Naive thymus-derived CD4-positive, alpha-beta T cell (primary cell): ENCODE data around the gene WDR87. TPM values are rescaled to one million over a fixed set of nuclear protein-coding genes. Genes with fewer than 3 reads are reported as not detected.

Experiments
- ATAC-seq: fragments of 150-1000 bp; cut with Tn5 transposase; 2 replicates; pipeline ENCODE4 v1.10.0; 2021; ENCODE audit warnings: mild to moderate bottlenecking, moderate library complexity
- CTCF ChIA-PET: fragments of 350-600 bp; sonication (Branson Sonifier 250); formaldehyde crosslinking; loops from one replicate; lab custom pipeline; 2021; ENCODE audit warnings: antibody characterized with exemption; lab: Charles Lee
- POLR2A ChIA-PET: fragments of 350-600 bp; sonication (Branson Sonifier 250); formaldehyde crosslinking; loops from one replicate; lab custom pipeline; 2021; ENCODE audit warnings: antibody characterized with exemption, inconsistent platforms; lab: Charles Lee
- DNase-seq, 9 donors: peaks; one replicate each; pipeline versions ENCODE4 v3.0.0 to v3.0.0-alpha.2; 2020 to 2022; ENCODE audit warnings: mixed read lengths in 1 of 9
- H3K27ac ChIP-seq: one replicate; pipeline ENCODE4 v1.7.0; 2013; ENCODE audit warnings: mild to moderate bottlenecking, low read depth, low read length, moderate library complexity
- H3K27me3 ChIP-seq, 2 donors: one replicate each; pipeline ENCODE4 v1.7.0; 2013; ENCODE audit warnings: low read length in 2 of 2, mild to moderate bottlenecking in 2 of 2, moderate library complexity in 2 of 2; ENCODE audit not compliant: control insufficient read depth in 2 of 2, insufficient read depth in 2 of 2
- H3K36me3 ChIP-seq, 3 experiments: 1 replicate in 2 of 3; 2 replicates in 1 of 3; pipeline ENCODE4 v1.7.0; 2013; ENCODE audit warnings: low read length in 3 of 3, mild to moderate bottlenecking in 3 of 3, moderate library complexity in 1 of 3; ENCODE audit not compliant: insufficient read depth in 3 of 3, control insufficient read depth in 2 of 3
- H3K4me1 ChIP-seq, 2 donors: one replicate each; pipeline ENCODE4 v1.7.0; 2013; ENCODE audit warnings: low read length in 2 of 2, mild to moderate bottlenecking in 2 of 2, moderate library complexity in 1 of 2; ENCODE audit not compliant: control insufficient read depth in 2 of 2, insufficient read depth in 2 of 2
- H3K4me3 ChIP-seq: 2 replicates; pipeline ENCODE4 v1.7.0; 2013; ENCODE audit warnings: mild to moderate bottlenecking, low read length
- H3K9me3 ChIP-seq, 3 experiments: 1 replicate in 2 of 3; 2 replicates in 1 of 3; pipeline ENCODE4 v1.7.0; 2013; ENCODE audit warnings: low read length in 3 of 3; ENCODE audit not compliant: control insufficient read depth in 2 of 3
- H3K27ac Mint-ChIP-seq, 9 donors: one replicate each; pipeline ENCODE4 v1.8.0; 2020 to 2022; ENCODE audit warnings: mixed read lengths in 9 of 9, mild to moderate bottlenecking in 8 of 9, moderate library complexity in 5 of 9, inconsistent platforms in 2 of 9
- H3K27me3 Mint-ChIP-seq, 5 donors: one replicate each; pipeline ENCODE4 v1.8.0; 2021 to 2022; ENCODE audit warnings: mixed read lengths in 5 of 5, mild to moderate bottlenecking in 1 of 5
- H3K36me3 Mint-ChIP-seq, 5 donors: one replicate each; pipeline ENCODE4 v1.8.0; 2020 to 2022; ENCODE audit warnings: mixed read lengths in 5 of 5, mild to moderate bottlenecking in 3 of 5, inconsistent platforms in 1 of 5
- H3K4me1 Mint-ChIP-seq, 7 donors: one replicate each; pipeline ENCODE4 v1.8.0; 2020 to 2022; ENCODE audit warnings: mixed read lengths in 7 of 7, mild to moderate bottlenecking in 3 of 7, inconsistent platforms in 1 of 7
- H3K4me3 Mint-ChIP-seq, 10 donors: one replicate each; pipeline ENCODE4 v1.8.0; 2020 to 2022; ENCODE audit warnings: mild to moderate bottlenecking in 10 of 10, mixed read lengths in 10 of 10, moderate library complexity in 6 of 10, inconsistent platforms in 2 of 10
- H3K9me3 Mint-ChIP-seq, 11 donors: one replicate each; pipeline ENCODE4 v1.8.0; 2020 to 2022; ENCODE audit warnings: mixed read lengths in 11 of 11, mild to moderate bottlenecking in 4 of 11, inconsistent platforms in 1 of 11, moderate library complexity in 1 of 11
- intact Hi-C, 2 donors: fragments of 100-400 bp; cut with micrococcal nuclease; formaldehyde crosslinking; loops; one replicate each; pipeline ENCODE4 v1.15.1; 2023
- polyA plus RNA-seq, 2 donors: library from polyadenylated mRNA; unstranded; fragments of 300-500 nt; fragmentation: Illumina TruSeq; gene quantifications; one replicate each; pipeline ENCODE4 v1.2.3, GENCODE V29; 2021
- total RNA-seq, 6 experiments: library from RNA in 5 of 6; stranded (reverse) in 5 of 6; gene quantifications; 1 replicate in 5 of 6; 2 replicates in 1 of 6; pipeline ENCODE4 v1.2.3 and lab custom pipeline; 2021 to 2026

WDR87 gene
- total and polyA plus RNA-seq, 7 experiments from 2014 or later, result not detected

DNA sequence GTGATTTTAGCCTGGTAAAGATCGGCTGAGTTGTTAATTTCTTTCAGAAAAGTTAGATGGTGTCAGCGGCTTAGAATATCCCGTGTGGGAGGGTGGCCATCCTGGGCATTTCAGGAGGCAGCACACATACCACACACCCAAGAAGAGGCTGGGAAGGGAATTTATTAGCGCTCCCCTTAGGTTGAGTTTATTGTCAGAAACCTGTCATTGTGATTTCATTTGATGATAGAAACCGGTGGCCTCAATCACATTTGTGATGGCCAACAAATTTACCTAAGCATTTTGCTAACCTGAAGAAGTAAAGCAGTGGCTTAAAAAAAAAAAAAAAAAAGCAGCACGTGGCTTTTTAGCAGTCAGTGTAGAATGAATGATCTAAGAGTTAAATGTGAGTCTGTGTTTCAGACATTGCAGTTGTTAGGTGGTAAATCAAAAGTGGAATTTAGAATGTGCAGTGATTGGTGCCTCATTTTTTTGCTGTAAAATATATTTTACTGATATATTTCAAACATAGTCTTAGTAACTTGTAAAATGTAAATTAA is 3.3 kb upstream of the WDR87 start:
- no peak for DNase-seq
- CTCF ChIA-PET, result interaction anchor here (0.7 kb wide), 1 partner anchor 562 kb away, joined by 4 read pairs; no protein-coding TSS in a partner anchor
- no peaks in the 10 kb centered on the region for H3K9me3 Mint-ChIP-seq
- H3K4me1 Mint-ChIP-seq, result peaks cover 31 to 58% (median 53%) of the 10 kb centered on the region in 7 donors
- Histone ChIP-seq H3K4me3 (no peak overlapping the region), H3K27me3 (no peaks in the 10 kb centered on the region), H3K27ac (no peak overlapping the region), H3K36me3 (peaks cover 0 to 4% (median 0%) of the 10 kb centered on the region in 3 experiments), H3K4me1 (peaks cover 6 to 9% of the 10 kb centered on the region in 2 donors), H3K9me3 (no peaks in the 10 kb centered on the region)
- peak overlapping the region in 1 of 9 donors; percentile 55 for H3K27ac Mint-ChIP-seq
- POLR2A ChIA-PET, result no interaction called here
- peak overlapping the region in 1 of 10 donors; percentile 41 for H3K4me3 Mint-ChIP-seq
- H3K27me3 Mint-ChIP-seq, result peaks cover 0 to 2% (median 0%) of the 10 kb centered on the region in 5 donors
- intact Hi-C loops, result loop anchor here (5.0 to 10.0 kb wide), 5 partner anchors 692 to 1792 kb away; partner anchors contain the start of genes TBCB (in 1 of the 2), ZNF383 (in 1 of the 2), ZNF529 (in 1 of the 2) and ZNF567 (in 1 of the 2)
- no peak for ATAC-seq
- peaks cover 0 to 10% (median 1%) of the 10 kb centered on the region in 5 donors for H3K36me3 Mint-ChIP-seq

- Histone ChIP-seq H3K4me1 (peaks cover 6 to 9% of the 10 kb centered on the region in 2 donors), H3K4me3 (peak overlapping the region; percentile 99), H3K27ac (peak overlapping the region; percentile 89), H3K9me3 (no peaks in the 10 kb centered on the region), H3K36me3 (peaks cover 0 to 4% (median 0%) of the 10 kb centered on the region in 3 experiments), H3K27me3 (no peaks in the 10 kb centered on the region)
- Mint-ChIP-seq H3K36me3 (peaks cover 0 to 10% (median 0%) of the 10 kb centered on the region in 5 donors), H3K4me1 (peaks cover 30 to 47% (median 43%) of the 10 kb centered on the region in 7 donors), H3K4me3 (peak overlapping the region; percentile 69 to 95 (median 84)), H3K27ac (peak overlapping the region in 6 of 9 donors; percentile 19 to 85 (median 48)), H3K27me3 (peaks cover 0 to 2% (median 0%) of the 10 kb centered on the region in 5 donors), H3K9me3 (no peaks in the 10 kb centered on the region)
- DNase-seq, result no peak
- POLR2A ChIA-PET, result interaction anchor here (1.2 to 2.9 kb wide), 7 partner anchors 9 to 1022 kb away, joined by 4 to 18 read pairs (median 7); partner anchors contain the start of genes CATSPERG, FAM98C, MRPS12 and PSMD8
- intact Hi-C loops, result loop anchor here (1.0 to 10.0 kb wide), 19 partner anchors 129 to 1791 kb away; partner anchors contain the start of genes CATSPERG (in 2 of the 2), PSMD8 (in 2 of the 2), ZNF527 (in 2 of the 2) and FAM98C (in 1 of the 2)
- CTCF ChIA-PET, result interaction anchor here (1.3 to 1.5 kb wide), 2 partner anchors 11 to 428 kb away, joined by 3 read pairs; partner anchors contain the start of gene CATSPERG
- no peak for ATAC-seq
These were observed 1.5 kb upstream of the WDR87 start for GRCh38 chr19:37907735-37908455.

DNA sequence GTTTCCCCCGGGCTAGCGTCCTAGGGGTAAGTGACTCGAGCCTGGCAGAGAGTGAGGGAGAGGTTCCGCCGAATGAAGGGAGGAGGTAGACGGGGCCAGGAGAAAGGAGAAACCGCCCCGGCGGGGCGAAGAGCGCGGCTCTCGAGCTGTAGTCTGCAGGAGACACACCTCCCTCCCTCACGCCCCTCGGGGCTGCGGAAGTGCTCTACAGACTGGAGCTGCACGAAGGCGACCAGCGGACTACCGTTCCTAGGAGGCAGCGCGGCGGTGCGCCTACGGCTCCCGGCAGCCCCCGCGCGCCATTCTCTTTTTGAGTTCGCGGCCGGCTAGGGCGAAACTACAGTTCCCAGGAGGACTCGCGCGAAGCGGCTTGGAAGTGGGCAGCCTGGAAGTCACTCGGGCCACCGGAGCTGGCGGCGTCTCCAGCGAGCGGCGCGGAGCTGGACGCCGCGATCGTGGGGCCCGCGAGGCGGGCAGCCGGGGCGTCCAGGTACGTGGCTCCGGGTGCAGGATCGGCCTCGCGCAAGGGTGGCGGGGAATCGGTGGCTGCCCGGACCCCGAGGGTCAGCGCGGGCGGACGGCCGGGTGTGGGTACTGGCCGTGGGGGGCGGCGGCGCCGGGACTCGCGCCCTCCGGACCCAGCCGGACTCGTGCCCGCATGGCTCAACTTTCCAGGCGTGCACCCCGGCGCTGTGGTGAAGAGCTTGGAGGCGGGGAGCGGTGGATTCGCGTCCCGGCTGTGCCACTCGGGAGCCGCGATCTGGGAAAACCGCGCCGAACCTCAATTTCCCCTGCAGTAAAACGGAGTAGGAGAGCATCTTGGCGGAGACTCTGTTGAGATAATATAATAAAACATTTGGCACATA is 708 bp upstream of the WDR87 start, which contains the start of gene SIPA1L3:
Gene SIPA1L3, plus strand, starts transcription at position 340 of the 866 bp plus-strand sequence. CDS start 174,358 bp downstream, outside the sequence.
- ATAC-seq (peak; percentile 99), DNase-seq (peak; percentile 77 to 91 (median 89))
- H3K4me3 ChIP-seq, result peak within 1 kb of the TSS; percentile 99
- peaks cover 6 to 9% of the 10 kb centered on the region in 2 donors for H3K4me1 ChIP-seq
- Mint-ChIP-seq H3K4me1 (peaks cover 24 to 39% (median 35%) of the 10 kb centered on the region in 7 donors), H3K9me3 (no peaks in the 10 kb centered on the region), H3K27me3 (peaks cover 0 to 2% (median 0%) of the 10 kb centered on the region in 5 donors), H3K4me3 (peak within 1 kb of the TSS; percentile 69 to 96 (median 90)), H3K27ac (peak within 1 kb of the TSS; percentile 67 to 95 (median 90)), H3K36me3 (peaks cover 0 to 10% (median 0%) of the 10 kb centered on the region in 5 donors)
- ChIA-PET POLR2A (interaction anchor here (0.7 to 2.9 kb wide), 12 partner anchors 10 to 1692 kb away, joined by 3 to 18 read pairs (median 5); partner anchors contain the start of genes CATSPERG, FAM98C, MRPS12 and PSMD8), CTCF (interaction anchor here (0.7 to 1.5 kb wide), 4 partner anchors 12 to 467 kb away, joined by 3 to 5 read pairs (median 3); partner anchors contain the start of genes CATSPERG and PSMD8)
- intact Hi-C loops, result loop anchor here (1.0 to 10.0 kb wide), 19 partner anchors 128 to 1790 kb away; partner anchors contain the start of genes CATSPERG (in 2 of the 2), PSMD8 (in 2 of the 2), ZNF527 (in 2 of the 2) and FAM98C (in 1 of the 2)
- H3K9me3 ChIP-seq, result no peaks in the 10 kb centered on the region
- no peaks in the 10 kb centered on the region for H3K27me3 ChIP-seq
- H3K36me3 ChIP-seq, result peaks cover 0 to 4% (median 0%) of the 10 kb centered on the region in 3 experiments
- H3K27ac ChIP-seq, result peak within 1 kb of the TSS; percentile 89

DNA sequence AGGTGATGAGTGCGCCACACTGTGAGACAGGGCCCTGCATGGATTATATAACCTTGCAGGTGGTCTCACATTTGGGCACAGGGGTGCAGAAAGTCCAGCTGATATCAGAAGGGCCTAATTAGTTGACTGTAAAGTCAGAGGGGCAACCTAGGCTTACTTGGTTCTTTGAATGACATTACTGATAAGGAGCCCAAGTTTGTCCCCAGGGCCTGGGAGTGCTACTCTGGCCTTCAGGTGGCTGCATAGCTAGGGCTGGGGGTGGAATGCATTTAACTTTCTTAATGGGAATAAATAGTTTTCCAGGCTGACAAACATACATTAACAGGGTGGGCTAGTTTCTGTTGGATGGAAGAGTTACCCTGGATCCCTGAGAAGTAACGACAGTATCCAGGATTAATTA is 3.3 kb downstream of the WDR87 start:
- Histone ChIP-seq H3K27me3 (no peaks in the 10 kb centered on the region), H3K4me3 (no peak overlapping the region), H3K36me3 (peaks cover 0 to 4% (median 0%) of the 10 kb centered on the region in 3 experiments), H3K9me3 (no peaks in the 10 kb centered on the region), H3K4me1 (peaks cover 4 to 6% of the 10 kb centered on the region in 2 donors), H3K27ac (no peak overlapping the region)
- Mint-ChIP-seq H3K9me3 (no peaks in the 10 kb centered on the region), H3K36me3 (no peaks in the 10 kb centered on the region), H3K4me3 (no peak overlapping the region), H3K27ac (peak overlapping the region in 8 of 9 donors; percentile 27 to 83 (median 70)), H3K27me3 (peaks cover 0 to 2% (median 0%) of the 10 kb centered on the region in 5 donors), H3K4me1 (peaks cover 10 to 18% (median 14%) of the 10 kb centered on the region in 7 donors)
- DNase-seq (no peak), ATAC-seq (no peak)
- POLR2A ChIA-PET, result interaction anchor here (0.6 to 1.9 kb wide), 3 partner anchors 28 to 429 kb away, joined by 3 to 6 read pairs (median 3); no protein-coding TSS in a partner anchor
- intact Hi-C loops, result loop anchor here (2.0 to 10.0 kb wide), 3 partner anchors 240 to 732 kb away; no protein-coding TSS in a partner anchor
- CTCF ChIA-PET, result interaction anchor here (0.6 to 1.7 kb wide), 10 partner anchors 18 to 458 kb away, joined by 3 to 7 read pairs (median 3); no protein-coding TSS in a partner anchor

DNA sequence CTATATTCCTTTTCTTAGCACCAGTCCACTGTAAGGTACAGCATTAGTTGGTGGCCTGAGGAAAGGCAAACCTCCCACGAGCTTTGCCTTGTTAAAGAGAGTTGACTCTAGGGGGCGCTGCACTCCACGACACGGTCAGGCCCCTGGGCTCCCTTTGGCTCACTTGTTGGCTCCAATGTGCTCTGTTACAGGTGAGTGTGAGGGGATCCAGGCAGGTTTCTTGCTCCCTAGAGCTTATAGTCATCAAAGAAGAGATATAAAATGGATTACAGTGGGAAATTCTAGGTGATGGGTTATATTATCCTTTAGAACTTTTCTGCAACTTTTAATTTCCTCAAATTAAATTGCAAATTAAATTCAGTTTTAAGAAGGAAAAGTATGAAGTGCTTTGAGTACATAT is 3.7 kb downstream of the WDR87 start:
- Mint-ChIP-seq H3K27me3 (peaks cover 0 to 2% (median 0%) of the 10 kb centered on the region in 5 donors), H3K9me3 (no peaks in the 10 kb centered on the region), H3K27ac (peak overlapping the region in 8 of 9 donors; percentile 27 to 83 (median 70)), H3K4me1 (peaks cover 8 to 14% (median 10%) of the 10 kb centered on the region in 7 donors), H3K4me3 (peak overlapping the region in 1 of 10 donors; percentile 48), H3K36me3 (no peaks in the 10 kb centered on the region)
- ChIA-PET POLR2A (interaction anchor here (0.6 to 1.9 kb wide), 3 partner anchors 29 to 429 kb away, joined by 3 to 6 read pairs (median 3); no protein-coding TSS in a partner anchor), CTCF (interaction anchor here (0.6 to 1.7 kb wide), 11 partner anchors 50 to 458 kb away, joined by 3 to 7 read pairs (median 3); no protein-coding TSS in a partner anchor)
- intact Hi-C loops, result loop anchor here (1.0 to 10.0 kb wide), 11 partner anchors 193 to 732 kb away; partner anchors contain the start of genes CATSPERG (in 2 of the 2), PPP1R14A (in 1 of the 2) and PSMD8 (in 1 of the 2)
- H3K4me3 ChIP-seq, result no peak overlapping the region
- no peaks in the 10 kb centered on the region for H3K27me3 ChIP-seq
- DNase-seq (peak; percentile 53 to 79 (median 73)), ATAC-seq (peak; percentile 44)
- H3K9me3 ChIP-seq, result no peaks in the 10 kb centered on the region
- peaks cover 0 to 1% of the 10 kb centered on the region in 2 donors for H3K4me1 ChIP-seq
- H3K36me3 ChIP-seq, result peaks cover 0 to 4% (median 0%) of the 10 kb centered on the region in 3 experiments
- H3K27ac ChIP-seq, result no peak overlapping the region
